ENCODE measurements around the gene NOL4L. TPM values are rescaled to one million over a fixed set of nuclear protein-coding genes. Genes with fewer than 3 reads are reported as not detected.
A peak's percentile ranks its signal among the peaks of the same experiment; 100 is the strongest.

The NOL4L gene
- total and polyA plus RNA-seq, 11 donors, result 2.6 to 15.0 (median 6.7) TPM

DNA sequence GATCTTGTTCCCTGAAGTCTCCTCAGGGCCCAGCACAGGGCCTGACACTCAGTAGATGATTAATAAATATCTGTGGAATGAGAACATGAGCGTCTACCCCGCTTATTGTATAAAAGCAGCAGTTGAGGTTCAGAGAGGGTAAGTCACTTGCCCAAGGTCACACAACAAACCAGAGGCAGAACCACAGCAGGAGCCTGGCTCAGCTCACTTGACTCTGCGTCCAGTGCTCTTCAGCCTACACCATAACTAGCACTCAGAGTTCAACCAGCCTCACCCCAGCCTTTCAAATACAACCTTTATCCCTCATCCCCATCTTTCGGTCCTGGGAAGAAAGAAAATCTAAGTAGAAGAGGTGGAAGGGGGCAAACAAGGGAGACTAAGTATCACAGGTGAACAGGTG is 24.9 kb upstream of the NOL4L start:
- H3K9me3 ChIP-seq, result no peaks in the 10 kb centered on the region
- WGBS, 4 donors, result 90 to 96% (median 91%) methylated on average over 4 of the region's 4 CpGs
- peaks cover 0 to 7% (median 0%) of the 10 kb centered on the region in 12 donors for H3K4me1 ChIP-seq
- no peak overlapping the region for H3K27ac ChIP-seq
- no peaks in the 10 kb centered on the region for H3K36me3 ChIP-seq
- TF ChIP-seq POLR2A (IDR thresholded peaks at IDR 0.05), result no peak
- no peak for TF ChIP-seq CTCF (IDR thresholded peaks at IDR 0.05)
- DNase-seq (no peak), ATAC-seq (no peak)
- H3K4me3 ChIP-seq, result no peak overlapping the region
- H3K27me3 ChIP-seq, result peaks cover 0 to 7% (median 0%) of the 10 kb centered on the region in 9 donors
- intact Hi-C loops (cut with DNase I), result no loop called here

- no peak for TF ChIP-seq CTCF (IDR thresholded peaks at IDR 0.05)
- TF ChIP-seq POLR2A (IDR thresholded peaks at IDR 0.05), result no peak
- no peak overlapping the region for H3K27ac ChIP-seq
- peaks cover 0 to 7% (median 0%) of the 10 kb centered on the region in 9 donors for H3K27me3 ChIP-seq
- H3K36me3 ChIP-seq, result no peaks in the 10 kb centered on the region
- intact Hi-C loops (cut with DNase I), result no loop called here
- ATAC-seq (no peak), DNase-seq (no peak)
- no peaks in the 10 kb centered on the region for H3K9me3 ChIP-seq
- peaks cover 0 to 13% (median 0%) of the 10 kb centered on the region in 12 donors for H3K4me1 ChIP-seq
- 81 to 95% (median 90%) methylated on average over 5 to 14 of the region's 14 CpGs for WGBS, 4 donors
- H3K4me3 ChIP-seq, result no peak overlapping the region
Observed at GRCh38 chr20:32609111-32609773, 24.1 kb upstream of the NOL4L start.

GRCh38 chr20:32608664-32609015 is 23.5 kb upstream of the NOL4L start:
- WGBS, 4 donors, result 82 to 88% (median 85%) methylated on average over 5 of the region's 5 CpGs
- Histone ChIP-seq H3K27ac (no peak overlapping the region), H3K4me1 (peaks cover 0 to 19% (median 0%) of the 10 kb centered on the region in 12 donors), H3K9me3 (no peaks in the 10 kb centered on the region), H3K27me3 (peaks cover 0 to 7% (median 0%) of the 10 kb centered on the region in 9 donors), H3K36me3 (no peaks in the 10 kb centered on the region), H3K4me3 (no peak overlapping the region)
- no peak for ATAC-seq
- TF ChIP-seq POLR2A (IDR thresholded peaks at IDR 0.05), result no peak
- no peak for TF ChIP-seq CTCF (IDR thresholded peaks at IDR 0.05)
- intact Hi-C loops (cut with DNase I), result no loop called here
- DNase-seq, result no peak

GRCh38 chr20:32607727-32608663 is 22.9 kb upstream of the NOL4L start:
- 87 to 90% (median 88%) methylated on average over 22 of the region's 22 CpGs for WGBS, 4 donors
- H3K9me3 ChIP-seq, result no peaks in the 10 kb centered on the region
- H3K4me1 ChIP-seq, result peaks cover 0 to 24% (median 0%) of the 10 kb centered on the region in 12 donors
- TF ChIP-seq POLR2A (IDR thresholded peaks at IDR 0.05), result no peak
- TF ChIP-seq CTCF (IDR thresholded peaks at IDR 0.05), result no peak
- H3K27me3 ChIP-seq, result peaks cover 0 to 7% (median 0%) of the 10 kb centered on the region in 9 donors
- no peaks in the 10 kb centered on the region for H3K36me3 ChIP-seq
- ATAC-seq (peak; percentile 7 to 78 (median 62)), DNase-seq (peak in 1 of 5 donors; percentile 40)
- H3K4me3 ChIP-seq, result no peak overlapping the region
- intact Hi-C loops (cut with DNase I), result no loop called here
- H3K27ac ChIP-seq, result peak overlapping the region in 2 of 12 donors; percentile 16 to 29
